Measurements from ENCODE around the gene GALNT2. TPM values are rescaled to one million over a fixed set of nuclear protein-coding genes. Genes with fewer than 3 reads are reported as not detected.

GALNT2 gene
- total RNA-seq, 1 experiment from 2014 or later, result 152 TPM

- POLR2A ChIA-PET, result no interaction called here
- no peaks in the 10 kb centered on the region for H3K4me1 ChIP-seq (ENCODE audit: control insufficient read depth, insufficient read depth, low read length)
- no peaks in the 10 kb centered on the region for H3K9me3 ChIP-seq (ENCODE audit: control insufficient read depth, insufficient read depth, low read depth, low read length)
- DNase-seq (ENCODE audit: low read depth, low spot score) (no peak), ATAC-seq (no peak)
- H3K27me3 ChIP-seq (ENCODE audit: control insufficient read depth, insufficient read depth, low read length), result no peaks in the 10 kb centered on the region
- intact Hi-C loops (cut with micrococcal nuclease; ENCODE audit: unreplicated experiment), result no loop called here
- no TSS peak for BruUV-seq (replicated peaks)
- no peak overlapping the region for H3K27ac ChIP-seq (ENCODE audit: low read length)
- in situ Hi-C loops (cut with HindIII; ENCODE audit: low pct_unique_long_range_greater_than_20kb, low sequenced_read_pairs), result no loop called here
- no peaks in the 10 kb centered on the region for H3K36me3 ChIP-seq (ENCODE audit: control insufficient read depth, insufficient read depth, low read length)
- TF ChIP-seq, protein P1, sequence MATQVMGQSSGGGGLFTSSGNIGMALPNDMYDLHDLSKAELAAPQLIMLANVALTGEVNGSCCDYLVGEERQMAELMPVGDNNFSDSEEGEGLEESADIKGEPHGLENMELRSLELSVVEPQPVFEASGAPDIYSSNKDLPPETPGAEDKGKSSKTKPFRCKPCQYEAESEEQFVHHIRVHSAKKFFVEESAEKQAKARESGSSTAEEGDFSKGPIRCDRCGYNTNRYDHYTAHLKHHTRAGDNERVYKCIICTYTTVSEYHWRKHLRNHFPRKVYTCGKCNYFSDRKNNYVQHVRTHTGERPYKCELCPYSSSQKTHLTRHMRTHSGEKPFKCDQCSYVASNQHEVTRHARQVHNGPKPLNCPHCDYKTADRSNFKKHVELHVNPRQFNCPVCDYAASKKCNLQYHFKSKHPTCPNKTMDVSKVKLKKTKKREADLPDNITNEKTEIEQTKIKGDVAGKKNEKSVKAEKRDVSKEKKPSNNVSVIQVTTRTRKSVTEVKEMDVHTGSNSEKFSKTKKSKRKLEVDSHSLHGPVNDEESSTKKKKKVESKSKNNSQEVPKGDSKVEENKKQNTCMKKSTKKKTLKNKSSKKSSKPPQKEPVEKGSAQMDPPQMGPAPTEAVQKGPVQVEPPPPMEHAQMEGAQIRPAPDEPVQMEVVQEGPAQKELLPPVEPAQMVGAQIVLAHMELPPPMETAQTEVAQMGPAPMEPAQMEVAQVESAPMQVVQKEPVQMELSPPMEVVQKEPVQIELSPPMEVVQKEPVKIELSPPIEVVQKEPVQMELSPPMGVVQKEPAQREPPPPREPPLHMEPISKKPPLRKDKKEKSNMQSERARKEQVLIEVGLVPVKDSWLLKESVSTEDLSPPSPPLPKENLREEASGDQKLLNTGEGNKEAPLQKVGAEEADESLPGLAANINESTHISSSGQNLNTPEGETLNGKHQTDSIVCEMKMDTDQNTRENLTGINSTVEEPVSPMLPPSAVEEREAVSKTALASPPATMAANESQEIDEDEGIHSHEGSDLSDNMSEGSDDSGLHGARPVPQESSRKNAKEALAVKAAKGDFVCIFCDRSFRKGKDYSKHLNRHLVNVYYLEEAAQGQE (IDR thresholded peaks at IDR 0.05; ENCODE audit: insufficient read depth in 1 of 2, low read depth in 2 of 2, low read length in 1 of 2), result no peak
- no peak for TF ChIP-seq CTCF (IDR thresholded peaks at IDR 0.05)
- TF ChIP-seq SIN3A (IDR thresholded peaks at IDR 0.05; ENCODE audit: borderline replicate concordance, insufficient read depth, low read depth, low read length), result no peak
- no peak for TF ChIP-seq POLR2AphosphoS5 (IDR thresholded peaks at IDR 0.05; ENCODE audit: low read depth, low read length)
- no peak for TF ChIP-seq TCF7L2 (IDR thresholded peaks at IDR 0.05; ENCODE audit: low read depth, low read length)
- CTCF ChIA-PET, result no interaction called here
- no peak overlapping the region for H3K4me3 ChIP-seq (ENCODE audit: low read depth in 2 of 2, low read length in 2 of 2)
These were observed 228.3 kb downstream of the GALNT2 start for GRCh38 chr1:230295367-230295766.

DNA sequence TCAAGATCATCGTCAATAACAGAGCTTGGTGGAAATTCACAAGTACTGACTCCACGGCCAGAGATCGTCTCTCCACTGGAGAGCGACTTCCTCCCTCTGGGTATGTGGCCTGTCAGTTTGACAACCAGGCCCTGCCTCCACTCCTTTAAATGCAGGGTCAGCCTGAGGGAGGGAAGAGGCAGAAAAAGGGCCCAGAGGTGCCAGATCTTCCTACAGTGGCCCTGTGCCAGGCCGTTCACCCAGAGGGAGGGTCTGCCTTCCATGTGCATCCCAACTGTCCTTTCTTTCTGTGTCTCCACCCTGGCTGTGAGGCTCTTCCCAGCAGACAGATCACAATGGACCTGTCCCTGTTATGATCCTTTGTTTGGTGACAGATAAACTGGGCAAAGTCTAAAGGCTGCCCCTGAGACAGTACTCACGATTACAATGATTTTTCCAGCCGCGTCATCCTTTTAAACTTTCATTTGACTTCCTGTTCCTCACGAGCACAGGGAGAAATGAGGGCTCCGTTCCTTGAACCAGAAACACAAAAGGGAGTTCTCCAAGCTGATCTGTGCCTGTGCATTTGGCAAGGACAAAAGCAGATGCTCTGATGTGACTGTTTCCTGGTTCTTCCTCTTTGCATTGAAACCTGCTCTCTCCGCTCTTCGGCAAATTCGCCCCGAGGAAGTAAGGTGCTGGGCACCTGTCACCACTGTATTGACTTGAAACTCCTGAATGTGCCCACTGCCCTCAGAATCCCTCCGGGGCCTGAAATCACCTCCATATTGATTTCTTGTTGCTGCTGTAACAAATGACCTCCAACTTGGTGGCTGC is 232.4 kb downstream of the GALNT2 start:
- no TSS peak for BruUV-seq (replicated peaks)
- TF ChIP-seq, protein P1 (IDR thresholded peaks at IDR 0.05; ENCODE audit: insufficient read depth in 1 of 2, low read depth in 2 of 2, low read length in 1 of 2), result no peak
- TF ChIP-seq TCF7L2 (IDR thresholded peaks at IDR 0.05; ENCODE audit: low read depth, low read length) (no peak), SIN3A (IDR thresholded peaks at IDR 0.05; ENCODE audit: borderline replicate concordance, insufficient read depth, low read depth, low read length) (no peak), POLR2AphosphoS5 (IDR thresholded peaks at IDR 0.05; ENCODE audit: low read depth, low read length) (no peak), CTCF (IDR thresholded peaks at IDR 0.05) (no peak)
- no peaks in the 10 kb centered on the region for H3K4me1 ChIP-seq (ENCODE audit: control insufficient read depth, insufficient read depth, low read length)
- H3K4me3 ChIP-seq (ENCODE audit: low read depth in 2 of 2, low read length in 2 of 2), result no peak overlapping the region
- in situ Hi-C loops (cut with HindIII; ENCODE audit: low pct_unique_long_range_greater_than_20kb, low sequenced_read_pairs) (no loop called here), intact Hi-C loops (cut with micrococcal nuclease; ENCODE audit: unreplicated experiment) (no loop called here)
- CTCF ChIA-PET, result no interaction called here
- no peaks in the 10 kb centered on the region for H3K36me3 ChIP-seq (ENCODE audit: control insufficient read depth, insufficient read depth, low read length)
- POLR2A ChIA-PET, result no interaction called here
- H3K9me3 ChIP-seq (ENCODE audit: control insufficient read depth, insufficient read depth, low read depth, low read length), result no peaks in the 10 kb centered on the region
- ATAC-seq, result no peak
- H3K27ac ChIP-seq (ENCODE audit: low read length), result no peak overlapping the region
- no peaks in the 10 kb centered on the region for H3K27me3 ChIP-seq (ENCODE audit: control insufficient read depth, insufficient read depth, low read length)
- DNase-seq (ENCODE audit: low read depth, low spot score), result no peak
